D341Med (cell line): Measurements from ENCODE around the gene GRM8.
"Not testable (repeated sequence)": the region's sequence is repeated elsewhere in the genome, so short reads cannot be mapped to it uniquely, and the experiment has no call there.

Experiments
- DNase-seq: peaks from one replicate; pipeline ENCODE4 v3.0.0; 2012; ENCODE audit warnings: low spot score

The GRM8 gene

DNA sequence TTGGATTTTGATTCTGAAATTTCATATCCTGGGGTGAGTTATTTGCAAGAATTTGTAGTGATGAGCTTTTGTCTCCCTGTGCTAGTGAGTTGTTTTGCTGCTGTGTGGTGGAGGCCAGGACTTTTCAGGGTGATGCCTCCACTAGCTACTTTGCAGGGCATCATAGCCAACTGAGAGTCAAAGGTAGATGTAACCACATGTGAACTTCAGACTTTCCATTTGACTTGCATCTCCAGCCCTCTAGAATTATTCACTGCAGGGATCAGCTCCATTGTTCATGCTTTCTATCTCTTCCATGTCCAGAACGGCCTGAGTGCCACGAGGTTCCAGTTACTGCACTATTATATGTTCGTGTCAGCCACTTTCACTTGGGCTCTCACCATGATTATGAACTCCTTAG, 534.3 kb downstream of the GRM8 start:
- DNase-seq: no peak

DNA sequence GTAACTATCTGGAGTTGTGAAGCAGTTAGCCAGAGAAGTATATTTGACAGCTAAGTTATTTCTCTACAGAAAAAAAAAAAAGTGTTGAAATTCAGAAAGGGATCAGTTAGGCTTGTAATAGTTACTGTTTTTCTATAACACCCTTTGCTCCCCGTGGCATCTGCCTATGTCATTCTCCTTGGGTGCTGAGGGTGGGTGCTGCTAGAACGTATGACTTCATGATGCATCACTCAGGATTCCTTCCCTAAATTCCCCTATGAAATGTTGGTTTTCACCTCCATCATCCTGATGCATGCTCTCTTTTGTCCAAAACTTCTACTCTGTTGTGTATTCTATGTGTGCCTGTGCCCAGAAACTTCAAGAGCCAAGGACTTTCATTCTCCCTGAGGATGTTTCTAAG, 536.4 kb downstream of the GRM8 start:
- DNase-seq: no peak

DNA sequence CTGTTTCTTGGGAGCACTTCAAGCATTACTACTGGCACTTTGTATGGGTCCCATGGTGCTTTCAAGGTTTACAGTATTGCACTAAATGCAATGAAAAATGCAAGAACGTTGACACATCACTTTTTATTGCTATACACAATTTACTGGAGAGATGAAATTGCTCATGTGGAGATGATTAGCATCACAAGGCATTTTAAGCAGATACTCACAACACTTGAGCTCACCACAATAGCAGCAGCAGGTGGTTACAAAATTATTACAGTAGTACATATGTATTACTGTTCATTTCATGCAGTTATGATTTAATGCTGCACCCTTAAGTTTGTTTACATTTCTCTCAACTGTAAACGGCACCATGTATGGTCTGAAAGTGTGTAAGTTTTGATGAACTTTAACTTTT, 537.7 kb downstream of the GRM8 start:
- no peak for DNase-seq

DNA sequence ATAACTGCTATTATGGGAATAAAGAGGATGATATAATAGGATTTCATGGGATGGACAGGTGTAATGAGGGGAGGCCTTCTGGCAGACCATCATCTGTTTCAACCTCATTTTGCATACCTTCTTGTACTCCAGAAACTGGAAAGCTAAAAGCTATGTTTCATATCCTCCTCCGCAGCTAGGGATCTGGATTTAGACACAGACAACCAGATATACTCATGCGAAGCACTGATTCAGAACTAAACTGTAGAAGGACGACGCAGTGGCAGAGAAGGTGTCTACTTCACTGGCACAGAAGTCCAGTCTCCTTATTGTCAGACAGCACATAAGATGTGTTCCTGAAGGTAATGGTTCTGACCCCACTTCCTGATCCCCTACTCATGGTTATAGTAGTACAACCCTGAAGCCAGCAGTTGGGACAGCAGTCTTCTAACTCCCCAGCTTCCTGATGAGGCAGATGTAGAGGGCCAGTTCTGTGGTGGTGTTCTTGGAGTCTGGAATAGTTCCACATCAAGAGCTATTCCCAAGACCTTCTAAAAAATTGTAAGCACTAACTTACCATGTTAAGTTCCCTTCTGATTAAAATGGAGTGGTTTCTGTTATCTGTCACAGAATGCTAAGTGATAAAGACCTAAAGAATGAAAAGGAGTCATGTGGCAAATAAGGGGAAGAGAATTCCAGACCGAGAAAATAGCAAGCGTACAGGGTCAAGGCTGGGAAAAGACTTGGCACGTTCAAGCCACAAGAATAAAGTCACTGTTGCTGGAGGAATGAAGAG, 550.3 kb downstream of the GRM8 start:
- DNase-seq: no peak

DNA sequence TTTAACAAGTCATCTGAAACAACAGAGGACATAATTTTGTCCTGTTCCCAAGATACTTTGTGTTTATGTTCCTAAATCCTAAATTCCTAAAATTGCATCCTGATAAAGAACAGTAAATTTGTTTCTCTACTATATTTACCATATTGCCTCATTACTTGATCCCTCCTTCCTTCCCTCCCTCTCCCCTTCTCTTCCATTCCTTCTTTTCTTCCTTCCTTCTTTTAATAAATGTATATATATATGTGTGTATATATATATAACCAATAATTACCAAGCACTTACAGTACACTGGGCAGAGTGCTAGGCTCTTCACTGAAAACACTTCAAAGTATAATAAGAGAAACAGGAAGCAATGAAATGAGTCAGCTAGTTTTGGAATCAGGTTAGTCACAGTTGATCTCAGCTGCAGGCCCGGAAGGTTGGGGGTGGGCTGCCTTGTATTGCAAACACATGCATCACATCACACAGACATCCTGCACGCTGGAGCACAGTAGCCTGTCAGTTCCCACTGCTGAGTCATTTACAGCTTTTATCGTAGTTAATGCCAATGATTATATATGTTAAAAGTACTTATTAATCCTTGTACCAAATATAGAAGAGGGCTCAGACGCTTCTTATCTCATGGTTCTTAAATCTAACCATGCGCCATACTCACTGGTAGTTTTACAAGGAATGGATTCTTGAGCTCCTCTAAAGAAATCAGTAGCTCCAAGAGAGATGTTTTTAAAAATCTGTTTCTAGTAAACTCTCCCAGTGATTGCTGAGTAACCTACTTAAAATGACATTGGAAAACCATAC, 551.7 kb downstream of the GRM8 start:
- peak; percentile 57 for DNase-seq

DNA sequence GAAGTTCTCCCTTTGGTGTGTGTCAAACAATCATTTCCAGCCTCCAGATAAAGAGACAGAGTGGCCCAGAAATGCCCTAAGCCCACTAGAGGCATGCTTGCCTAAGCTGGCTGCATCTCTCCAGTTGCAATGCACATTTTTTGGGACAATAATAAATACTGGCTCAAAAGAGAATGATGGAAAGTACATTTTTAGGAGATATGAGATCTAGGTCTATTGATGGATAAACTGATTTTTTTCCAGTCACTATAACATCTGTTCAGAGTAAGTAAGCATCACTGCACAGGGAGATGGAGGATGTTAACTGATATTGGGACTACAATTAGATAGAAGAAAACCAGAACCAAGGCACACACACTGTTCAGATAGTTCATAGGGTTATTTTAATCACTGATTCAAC, 553.0 kb downstream of the GRM8 start:
- no peak for DNase-seq

DNA sequence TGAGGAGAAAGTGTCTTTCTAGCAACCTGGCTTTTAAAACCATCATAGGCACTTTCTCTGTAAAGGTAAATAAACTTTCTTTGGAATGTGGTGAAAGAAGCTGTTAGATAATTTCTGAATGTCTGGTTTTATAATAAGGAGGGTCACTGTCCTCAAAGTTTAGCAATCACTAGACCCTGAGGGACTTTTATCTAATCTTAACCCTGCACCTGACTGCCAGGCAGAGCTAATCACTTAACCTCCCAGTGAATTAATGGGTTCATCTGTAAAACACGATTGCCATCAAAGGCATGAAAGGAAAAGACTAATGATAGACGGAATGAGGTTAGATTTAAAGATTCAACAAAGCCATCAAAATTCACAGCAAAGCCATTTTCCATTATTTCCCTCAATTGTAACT, 553.8 kb downstream of the GRM8 start:
- no peak for DNase-seq

DNA sequence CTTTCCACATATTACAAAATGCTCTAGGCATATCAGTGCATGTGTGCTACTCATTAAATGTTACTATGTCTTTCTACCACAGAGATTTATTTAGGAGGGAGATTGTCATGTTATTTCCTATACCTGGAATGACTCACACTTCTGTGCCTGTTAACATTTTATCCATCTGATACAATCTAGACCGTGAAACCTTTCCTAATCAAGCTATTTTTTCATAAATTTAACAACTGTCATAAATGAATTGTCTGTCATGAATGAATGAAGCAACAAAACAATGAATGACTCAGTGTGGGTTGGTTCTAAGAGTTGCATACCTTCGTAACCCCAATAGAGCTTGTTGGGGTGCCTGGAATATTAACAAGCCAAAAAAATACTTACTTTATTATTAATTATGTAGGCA, 554.3 kb downstream of the GRM8 start:
- DNase-seq: no peak

DNA sequence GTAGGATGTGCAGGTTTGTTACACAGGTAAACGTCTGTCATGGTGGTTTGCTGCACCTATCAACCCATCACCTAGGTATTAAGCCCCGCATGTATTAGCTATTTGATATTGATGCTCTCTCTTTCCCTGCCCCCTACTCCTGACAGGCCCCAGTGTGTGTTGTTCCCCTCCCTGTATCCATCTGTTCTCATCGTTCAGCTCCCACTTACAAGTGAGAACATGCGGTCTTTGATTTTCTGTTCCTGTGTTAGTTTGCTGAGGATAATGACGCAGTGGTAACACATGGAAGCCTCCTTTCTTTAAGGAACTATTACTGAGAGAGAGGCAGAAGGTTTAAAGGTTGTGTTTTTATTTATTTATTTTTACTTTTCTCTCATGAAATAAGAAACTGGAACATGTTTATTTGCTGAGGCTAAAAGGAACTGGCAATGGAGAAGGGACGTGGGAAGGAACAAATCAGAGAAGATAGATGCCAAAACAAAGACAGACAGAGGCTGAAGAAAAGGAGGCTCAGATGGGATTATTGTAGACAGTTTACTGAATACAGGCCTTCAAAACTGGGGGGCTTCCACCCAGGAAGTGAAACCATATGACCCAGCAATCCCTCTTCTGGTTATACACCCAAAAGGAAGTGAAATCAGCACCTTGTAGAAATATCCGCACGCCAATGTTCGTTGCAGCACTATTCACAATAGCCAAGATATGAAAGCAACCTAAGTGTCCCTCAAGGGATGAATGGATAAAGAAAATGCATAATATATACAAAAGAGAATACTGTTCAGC, 556.3 kb downstream of the GRM8 start:
- no peak for DNase-seq

DNA sequence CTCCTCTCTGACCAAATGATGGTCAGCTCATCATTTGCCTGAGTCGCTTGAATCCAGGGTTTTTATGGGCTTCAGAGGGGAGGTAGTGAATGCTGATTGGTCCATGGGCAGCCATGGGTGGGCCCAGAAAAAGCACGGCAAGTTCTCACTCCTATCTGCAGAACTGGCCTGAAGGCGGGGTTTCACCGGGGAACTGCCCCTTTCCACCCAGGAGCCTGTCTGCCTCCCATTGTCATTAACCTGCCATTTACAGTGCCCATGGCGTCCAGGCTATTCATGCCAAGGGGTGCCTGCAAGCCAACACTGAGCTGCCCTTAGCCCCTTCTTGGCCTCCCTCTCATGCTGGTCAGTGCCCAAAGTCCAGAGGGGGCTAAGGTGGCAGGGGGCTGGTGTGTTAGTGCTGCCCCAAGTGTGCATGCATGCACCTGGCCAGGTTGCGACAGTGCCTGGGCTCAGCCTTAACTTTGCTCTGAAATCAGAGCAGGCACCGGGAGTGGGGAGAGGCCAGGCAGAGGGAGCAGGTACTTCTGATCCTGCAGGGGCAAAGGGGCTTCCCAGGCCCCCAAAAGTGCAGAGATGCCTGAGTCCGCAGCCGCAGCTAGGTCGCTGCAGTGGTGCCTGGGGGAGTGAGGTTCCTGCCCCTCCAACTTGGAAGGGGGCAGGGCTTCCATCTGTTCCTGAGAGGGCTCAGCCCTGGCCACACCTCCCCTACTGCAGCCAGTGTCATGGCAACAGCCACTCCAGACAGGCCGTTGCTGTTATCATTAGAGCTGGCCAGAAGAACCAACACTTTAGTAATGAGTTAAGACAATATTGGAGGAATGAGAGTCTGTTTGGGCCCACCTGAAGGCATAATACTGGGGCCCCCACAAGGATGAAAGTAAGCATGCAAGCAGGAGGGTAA, 561.6 kb downstream of the GRM8 start:
- no peak for DNase-seq

DNA sequence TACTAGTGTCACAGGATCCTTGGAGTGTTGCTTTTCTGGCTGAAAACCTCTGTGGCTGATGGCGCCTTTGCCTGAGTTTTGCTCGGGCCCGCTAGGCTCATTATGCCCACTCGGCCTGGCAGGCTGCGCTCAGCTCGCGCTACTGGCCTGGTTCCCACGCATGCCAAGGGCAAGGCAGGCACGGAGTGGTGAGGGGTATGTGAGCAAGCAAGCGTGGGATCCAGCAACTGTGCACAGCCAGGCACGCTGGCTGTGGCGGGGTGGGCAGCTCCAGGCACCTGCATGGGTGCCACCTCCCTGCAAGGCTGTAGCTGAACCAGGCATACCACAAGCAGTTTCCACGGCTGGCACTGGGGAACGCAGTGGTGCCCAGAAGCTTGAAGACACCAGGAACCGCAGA, 562.6 kb downstream of the GRM8 start:
- DNase-seq: no peak

DNA sequence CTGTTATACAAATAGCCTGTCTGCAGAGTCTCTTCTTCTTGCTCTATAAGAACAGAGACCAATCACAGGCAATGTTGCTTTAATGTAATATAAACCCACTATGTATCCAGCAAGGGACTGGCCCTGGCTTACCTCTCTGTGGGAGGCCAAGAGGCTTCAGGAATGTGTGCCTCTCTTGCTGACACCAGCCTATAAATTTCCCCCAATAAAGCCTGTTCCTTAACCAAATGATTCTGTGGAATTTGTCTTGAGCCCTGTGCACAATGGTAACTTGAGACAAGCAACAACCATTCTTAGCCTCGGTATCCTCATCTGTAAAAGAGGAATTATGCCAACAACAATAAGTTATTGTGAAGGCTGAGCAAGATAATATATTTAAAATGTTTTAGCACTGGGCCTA, 563.7 kb downstream of the GRM8 start:
- no peak for DNase-seq

DNA sequence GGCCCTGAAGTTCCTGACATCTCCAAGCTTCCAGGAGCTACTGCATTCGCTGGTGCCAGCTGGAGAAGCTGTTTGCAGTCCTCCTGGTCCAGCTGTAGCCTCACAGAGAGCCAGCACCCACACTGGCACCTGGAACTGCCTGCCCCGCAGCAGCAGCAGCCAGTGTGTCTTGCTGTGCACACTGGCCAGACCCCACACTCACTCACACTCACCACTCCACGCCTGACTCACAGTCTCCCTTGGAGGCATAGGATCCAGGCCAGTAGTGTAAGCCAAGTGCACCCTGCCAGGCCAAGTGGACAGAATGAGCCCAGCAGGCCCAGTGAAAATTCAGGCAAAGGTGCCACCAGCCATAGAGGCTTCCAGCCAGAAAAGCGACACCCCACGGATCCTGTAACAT, 566.3 kb downstream of the GRM8 start:
- DNase-seq: no peak

DNA sequence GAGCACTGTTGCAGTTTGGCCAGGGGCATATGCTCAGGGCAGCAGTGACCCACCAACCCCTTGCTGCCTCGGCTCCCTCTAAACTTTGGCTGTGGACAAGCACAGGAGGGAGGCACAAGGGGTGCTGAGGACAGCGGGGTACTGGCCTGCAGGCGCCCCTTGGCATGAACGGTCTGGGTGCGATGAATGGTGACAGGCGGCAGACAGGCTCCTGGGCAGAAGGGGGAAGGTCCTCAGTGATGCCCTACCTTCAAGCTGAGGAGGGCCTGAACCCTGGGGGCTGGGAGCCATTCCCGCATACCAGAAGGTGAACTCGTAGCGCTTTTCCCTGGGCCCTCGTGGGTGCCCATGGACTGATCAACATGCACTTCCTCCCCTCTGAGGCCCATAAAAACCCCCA, 567.1 kb downstream of the GRM8 start:
- no peak for DNase-seq

DNA sequence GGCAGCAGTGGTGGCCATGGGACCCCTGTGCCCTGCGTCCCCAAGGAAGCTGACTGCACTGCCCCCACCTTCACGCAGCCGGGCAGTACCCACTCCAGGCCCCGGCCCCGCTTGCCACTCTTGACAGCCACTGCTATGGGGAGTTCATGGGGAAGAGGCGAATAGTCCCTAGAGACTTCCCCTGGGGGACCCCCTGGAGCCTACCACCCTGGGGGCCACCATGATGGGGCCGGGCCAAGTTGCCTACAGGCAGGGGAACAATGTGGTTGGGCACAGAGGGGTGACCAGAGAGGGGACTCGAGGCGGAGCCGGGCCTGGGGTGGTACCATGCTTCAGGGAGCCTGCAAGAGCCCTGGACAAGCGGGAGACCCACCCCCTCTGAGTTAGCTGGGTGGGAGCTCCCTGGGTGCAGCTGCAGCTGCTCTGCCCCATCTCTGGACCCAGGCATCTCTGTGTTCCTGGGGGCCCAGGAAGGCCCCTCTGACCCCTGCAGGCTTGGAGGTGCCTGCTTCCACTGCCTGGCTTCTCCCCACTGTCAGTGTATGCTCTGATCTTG, 567.6 kb downstream of the GRM8 start:
- no peak for DNase-seq

DNA sequence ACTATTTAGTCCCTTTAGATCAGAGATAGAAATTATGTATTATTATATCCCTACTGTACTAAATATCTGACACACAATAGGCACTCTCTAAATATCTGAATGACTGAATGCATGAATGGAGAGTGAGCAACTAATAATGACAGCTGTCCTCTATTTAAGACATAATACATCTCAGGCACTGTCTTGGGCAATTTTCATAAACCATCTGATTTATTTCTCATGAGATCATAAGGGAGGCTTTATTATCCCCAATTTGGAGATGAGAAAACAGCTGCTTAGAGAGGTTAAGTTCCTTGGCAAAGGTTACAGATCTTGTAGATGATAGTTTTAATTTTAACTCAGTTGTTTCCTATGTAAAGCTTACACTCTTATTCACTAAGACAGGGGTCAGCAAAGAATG, 570.6 kb downstream of the GRM8 start:
- no peak for DNase-seq

DNA sequence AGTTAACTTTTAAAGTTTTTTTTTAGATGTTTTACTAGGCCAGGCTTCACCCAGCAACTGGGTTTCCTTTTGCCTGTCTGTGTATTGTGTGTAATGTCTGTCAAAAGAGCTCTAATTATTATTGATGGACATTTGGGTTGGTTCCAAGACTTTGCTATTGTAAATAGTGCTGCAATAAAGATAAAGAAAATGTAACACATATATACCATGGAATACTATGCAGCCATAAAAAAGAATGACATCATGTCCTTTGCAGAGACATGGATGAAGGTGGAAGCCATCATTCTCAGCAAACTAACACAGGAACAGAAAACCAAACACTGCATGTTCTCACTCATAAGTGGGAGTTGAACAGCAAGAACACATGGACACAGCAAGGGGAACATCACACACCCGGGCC, 584.0 kb downstream of the GRM8 start:
- not testable (repeated sequence) for DNase-seq

DNA sequence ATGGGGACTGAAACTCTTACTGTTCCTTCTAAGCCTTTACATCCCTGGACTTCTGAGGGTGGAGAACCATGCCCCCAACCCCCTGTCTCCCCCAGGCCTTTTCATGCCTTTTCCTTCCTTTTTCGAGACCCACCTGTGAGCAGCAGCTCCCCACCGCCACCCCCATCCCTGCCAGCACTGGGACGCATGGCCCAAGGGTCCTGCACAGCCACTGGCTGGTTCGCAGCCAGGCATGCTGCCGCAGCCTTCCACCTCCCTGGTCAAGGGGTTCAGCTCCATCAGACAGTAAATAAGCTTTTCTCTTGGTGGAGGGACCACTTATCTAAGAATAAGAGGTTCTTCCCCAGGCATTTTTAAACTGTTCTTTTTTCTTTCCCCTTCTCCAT, 584.4 kb downstream of the GRM8 start:
- DNase-seq: no peak

DNA sequence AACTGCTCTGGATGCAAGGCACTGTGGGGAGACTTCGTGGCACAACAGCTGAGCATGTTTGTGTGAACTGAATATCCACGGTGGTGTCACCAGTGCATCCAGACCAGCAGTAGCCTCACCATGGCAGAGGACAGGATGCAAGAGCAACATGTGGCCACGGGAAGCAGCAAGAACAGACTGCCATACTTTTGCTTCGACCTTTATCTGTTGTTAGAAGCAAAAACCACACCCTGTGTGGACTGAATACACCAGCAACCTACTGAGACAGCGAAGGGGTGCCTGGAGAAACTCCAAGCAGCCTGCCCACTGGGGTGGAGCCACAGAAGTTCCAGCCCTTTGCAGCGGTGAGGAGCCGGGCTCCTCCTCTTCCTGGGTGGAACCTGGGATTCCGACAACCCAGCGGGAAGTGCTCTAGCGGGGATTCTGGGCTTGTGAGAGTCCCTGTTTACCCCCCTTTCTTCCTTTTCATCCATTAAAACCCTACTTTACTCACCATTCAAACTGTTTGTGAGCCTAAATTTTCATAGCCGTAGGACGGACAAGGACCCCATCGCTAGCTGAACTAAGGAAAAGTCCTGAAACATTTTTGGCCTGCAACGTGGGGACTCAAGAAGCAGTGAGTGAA, 584.9 kb downstream of the GRM8 start:
- DNase-seq: no peak

DNA sequence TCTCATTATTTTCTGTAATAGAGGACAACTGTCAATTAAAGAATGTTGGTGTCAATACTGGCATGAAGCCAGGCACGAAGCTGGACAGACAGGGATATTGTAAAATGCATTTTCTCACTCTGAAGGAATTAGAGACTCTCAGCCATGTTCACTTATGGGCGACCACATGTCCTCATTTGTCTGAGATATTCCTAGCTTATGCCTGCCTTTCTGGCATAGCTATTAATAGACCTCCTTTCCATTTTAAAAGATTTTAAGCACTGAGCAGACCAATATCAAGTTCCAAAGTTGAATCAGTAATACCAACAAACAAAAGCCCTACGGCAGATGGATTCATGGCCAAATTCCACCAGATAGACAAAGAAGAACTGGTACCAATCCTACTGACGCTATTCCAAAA, 589.9 kb downstream of the GRM8 start:
- no peak for DNase-seq

DNA sequence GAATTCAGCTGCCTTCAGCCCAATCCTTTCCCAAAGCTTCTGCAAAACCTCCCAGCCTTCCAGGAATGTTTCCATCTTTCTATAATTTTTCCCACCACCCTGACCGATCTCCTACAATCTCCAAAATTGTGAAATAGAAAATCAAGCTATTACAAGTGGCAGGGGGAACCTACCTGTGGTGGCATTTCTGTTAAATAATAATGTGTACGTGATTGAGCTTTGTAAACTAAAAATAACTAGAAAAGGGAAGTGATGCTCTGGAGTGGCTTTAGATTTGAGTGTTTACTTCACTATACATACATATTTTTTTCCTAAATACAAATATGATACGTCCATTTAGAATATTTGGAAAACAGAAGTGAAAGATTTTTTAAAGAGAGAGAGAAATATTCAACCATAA, 593.6 kb downstream of the GRM8 start:
- DNase-seq: no peak
